ENCODE measurements around the gene MT1E.

DNA sequence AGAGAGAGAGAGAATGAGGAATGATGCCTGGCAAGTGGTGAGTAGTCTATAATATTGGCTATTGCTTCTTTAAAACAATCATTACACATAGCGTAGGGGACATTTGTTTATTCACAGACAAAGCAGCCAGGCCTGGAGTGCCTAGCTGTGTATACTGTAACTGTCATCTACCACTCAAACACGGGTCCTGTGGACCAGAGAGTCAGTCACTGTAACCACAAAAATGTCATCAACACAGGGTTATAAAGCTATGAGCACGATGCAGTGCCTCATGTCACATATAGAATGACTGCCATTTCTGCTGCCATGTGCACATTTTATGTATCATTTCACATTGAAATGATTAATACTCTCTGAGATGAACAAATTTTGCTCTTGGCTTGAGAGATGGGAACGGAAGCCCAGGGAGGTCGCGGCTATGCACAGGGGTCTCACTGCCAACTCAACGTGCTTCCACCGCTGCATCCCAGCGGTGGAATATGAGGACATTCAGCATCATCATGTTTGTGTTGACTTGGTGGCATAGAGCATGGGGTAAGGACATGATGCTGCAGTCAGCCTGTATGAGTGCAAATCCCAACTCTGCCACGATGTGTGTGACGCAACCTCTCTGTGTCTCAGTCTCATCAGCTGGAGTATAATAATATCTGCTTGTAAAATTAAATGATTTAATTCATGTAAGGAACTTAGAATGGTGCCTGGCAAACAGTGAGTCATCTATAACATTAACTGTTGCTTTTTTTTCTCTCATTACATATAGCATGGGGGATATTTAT, 47.4 kb downstream of the MT1E start:
- TF ChIP-seq, protein P1, sequence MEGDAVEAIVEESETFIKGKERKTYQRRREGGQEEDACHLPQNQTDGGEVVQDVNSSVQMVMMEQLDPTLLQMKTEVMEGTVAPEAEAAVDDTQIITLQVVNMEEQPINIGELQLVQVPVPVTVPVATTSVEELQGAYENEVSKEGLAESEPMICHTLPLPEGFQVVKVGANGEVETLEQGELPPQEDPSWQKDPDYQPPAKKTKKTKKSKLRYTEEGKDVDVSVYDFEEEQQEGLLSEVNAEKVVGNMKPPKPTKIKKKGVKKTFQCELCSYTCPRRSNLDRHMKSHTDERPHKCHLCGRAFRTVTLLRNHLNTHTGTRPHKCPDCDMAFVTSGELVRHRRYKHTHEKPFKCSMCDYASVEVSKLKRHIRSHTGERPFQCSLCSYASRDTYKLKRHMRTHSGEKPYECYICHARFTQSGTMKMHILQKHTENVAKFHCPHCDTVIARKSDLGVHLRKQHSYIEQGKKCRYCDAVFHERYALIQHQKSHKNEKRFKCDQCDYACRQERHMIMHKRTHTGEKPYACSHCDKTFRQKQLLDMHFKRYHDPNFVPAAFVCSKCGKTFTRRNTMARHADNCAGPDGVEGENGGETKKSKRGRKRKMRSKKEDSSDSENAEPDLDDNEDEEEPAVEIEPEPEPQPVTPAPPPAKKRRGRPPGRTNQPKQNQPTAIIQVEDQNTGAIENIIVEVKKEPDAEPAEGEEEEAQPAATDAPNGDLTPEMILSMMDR (IDR thresholded peaks at IDR 0.05): no peak
- no peak for TF ChIP-seq POLR2A (IDR thresholded peaks at IDR 0.05)
